Activated CD4-positive, alpha-beta T cell treated with anti-CD3 and anti-CD28 coated beads, Interleukin-2, amount 10 ng/mL, durations not matched to agents 7 days and 5 days (primary cell): ENCODE results near the gene MOB3B. TPM values are rescaled to one million over a fixed set of nuclear protein-coding genes. Genes with fewer than 3 reads are reported as not detected.
"Not testable (repeated sequence)": the region's sequence is repeated elsewhere in the genome, so short reads cannot be mapped to it uniquely, and the experiment has no call there.

Experiments used
- CTCF ChIA-PET: fragments of 350-600 bp; sonication (Branson Sonifier 250); formaldehyde crosslinking; loops from one replicate; lab custom pipeline; 2021; ENCODE audit warnings: antibody characterized with exemption; lab: Charles Lee
- POLR2A ChIA-PET: fragments of 350-600 bp; sonication (Branson Sonifier 250); formaldehyde crosslinking; loops from one replicate; lab custom pipeline; 2021; ENCODE audit warnings: antibody characterized with exemption; lab: Charles Lee
- DNase-seq: peaks from one replicate; pipeline ENCODE4 v3.0.0-alpha.2; 2020
- H3K27ac Mint-ChIP-seq: one replicate; pipeline ENCODE4 v1.8.0; 2021; ENCODE audit warnings: mild to moderate bottlenecking, moderate library complexity, mixed read lengths
- H3K27me3 Mint-ChIP-seq: one replicate; pipeline ENCODE4 v1.8.0; 2021; ENCODE audit warnings: mixed read lengths
- H3K36me3 Mint-ChIP-seq: one replicate; pipeline ENCODE4 v1.8.0; 2021; ENCODE audit warnings: low read depth, mixed read lengths
- H3K4me1 Mint-ChIP-seq: one replicate; pipeline ENCODE4 v1.8.0; 2021; ENCODE audit warnings: mixed read lengths
- H3K4me3 Mint-ChIP-seq: one replicate; pipeline ENCODE4 v1.8.0; 2021; ENCODE audit warnings: mild to moderate bottlenecking, moderate library complexity, mixed read lengths
- H3K9me3 Mint-ChIP-seq: one replicate; pipeline ENCODE4 v1.8.0; 2021; ENCODE audit warnings: mixed read lengths
- total RNA-seq, 2 experiments: library from RNA; stranded (reverse); gene quantifications; one replicate each; pipeline ENCODE4 v1.2.3, GENCODE V29; 2021

The MOB3B gene
- total RNA-seq, 2 experiments from 2014 or later, result 0.62 to 0.71 TPM

GRCh38 chr9:27429436-27429835, 100.2 kb downstream of the MOB3B start:
- Mint-ChIP-seq H3K9me3 (peaks cover 2% of the 10 kb centered on the region), H3K4me1 (peaks cover 9% of the 10 kb centered on the region), H3K36me3 (no peaks in the 10 kb centered on the region), H3K27me3 (peaks cover under 1% of the 10 kb centered on the region), H3K27ac (no peak overlapping the region), H3K4me3 (no peak overlapping the region)
- ChIA-PET POLR2A (no interaction called here), CTCF (no interaction called here)
- DNase-seq, result no peak

DNA sequence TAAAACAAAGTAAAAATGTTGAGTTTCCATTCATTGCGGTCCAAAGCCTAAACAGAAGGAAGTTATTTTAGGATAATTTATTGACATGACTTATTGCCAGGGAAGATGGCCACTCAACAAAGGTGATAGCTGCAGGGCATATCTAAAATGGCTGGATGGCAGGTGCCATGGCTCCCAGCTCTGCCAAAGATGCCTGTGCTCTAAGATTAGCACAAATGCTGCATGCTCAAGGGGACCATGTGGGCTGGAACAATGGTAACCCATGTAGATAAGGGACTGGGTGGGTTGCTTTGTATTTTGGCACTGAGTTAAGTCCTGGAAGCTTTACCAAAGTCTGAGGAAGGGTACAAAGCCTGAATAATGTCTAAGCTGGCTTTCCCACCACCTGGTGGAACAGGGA, 101.1 kb downstream of the MOB3B start:
- ChIA-PET POLR2A (no interaction called here), CTCF (no interaction called here)
- peaks cover 2% of the 10 kb centered on the region for H3K9me3 Mint-ChIP-seq
- no peak overlapping the region for H3K27ac Mint-ChIP-seq
- DNase-seq, result no peak
- no peak overlapping the region for H3K4me3 Mint-ChIP-seq
- no peaks in the 10 kb centered on the region for H3K27me3 Mint-ChIP-seq
- H3K4me1 Mint-ChIP-seq, result peaks cover 9% of the 10 kb centered on the region
- no peaks in the 10 kb centered on the region for H3K36me3 Mint-ChIP-seq

GRCh38 chr9:27427272-27427643, 102.4 kb downstream of the MOB3B start:
- Mint-ChIP-seq H3K4me3 (no peak overlapping the region), H3K27ac (no peak overlapping the region), H3K4me1 (peaks cover 5% of the 10 kb centered on the region), H3K9me3 (peaks cover 2% of the 10 kb centered on the region), H3K36me3 (no peaks in the 10 kb centered on the region), H3K27me3 (no peaks in the 10 kb centered on the region)
- CTCF ChIA-PET, result no interaction called here
- no peak for DNase-seq
- POLR2A ChIA-PET, result no interaction called here

DNA sequence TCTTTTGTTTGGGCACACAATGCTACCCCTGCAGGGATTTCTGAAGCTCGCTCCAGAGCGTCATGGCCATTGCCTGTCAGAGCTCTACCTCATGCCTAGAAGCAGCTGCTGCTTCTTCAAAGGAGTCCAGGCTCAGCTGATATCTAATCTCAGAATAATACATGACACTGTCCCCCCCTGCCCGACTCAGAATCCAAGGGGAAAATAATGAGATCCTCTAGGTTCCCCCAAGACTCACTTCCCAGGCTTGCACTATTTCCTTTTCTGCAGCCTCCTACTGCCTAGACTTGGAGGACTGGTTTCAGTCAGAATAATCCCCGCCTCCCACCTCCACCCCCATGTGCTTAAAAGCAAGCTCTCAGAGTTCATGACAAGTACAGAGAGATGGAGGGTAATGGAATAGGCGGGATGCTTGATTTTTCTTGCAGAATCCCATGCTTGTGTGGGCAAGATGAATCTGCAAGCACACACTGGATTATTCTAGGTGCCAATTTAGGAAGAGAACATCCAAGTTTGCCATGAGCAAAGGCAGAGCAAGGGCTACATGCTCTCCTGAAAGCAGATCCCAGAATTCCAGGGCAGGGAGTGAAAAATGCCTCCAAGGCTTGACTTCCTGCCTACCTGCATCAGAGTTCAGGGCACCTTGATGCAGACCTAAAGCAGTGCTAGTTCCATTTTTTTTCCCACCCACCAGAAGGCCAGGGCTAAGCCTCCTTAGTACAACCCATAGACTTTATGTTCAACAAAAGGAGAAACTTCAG, 102.9 kb downstream of the MOB3B start:
- Mint-ChIP-seq H3K27ac (no peak overlapping the region), H3K9me3 (peaks cover 2% of the 10 kb centered on the region), H3K4me3 (no peak overlapping the region), H3K27me3 (no peaks in the 10 kb centered on the region), H3K4me1 (peaks cover 3% of the 10 kb centered on the region), H3K36me3 (no peaks in the 10 kb centered on the region)
- POLR2A ChIA-PET, result no interaction called here
- no peak for DNase-seq
- CTCF ChIA-PET, result no interaction called here

DNA sequence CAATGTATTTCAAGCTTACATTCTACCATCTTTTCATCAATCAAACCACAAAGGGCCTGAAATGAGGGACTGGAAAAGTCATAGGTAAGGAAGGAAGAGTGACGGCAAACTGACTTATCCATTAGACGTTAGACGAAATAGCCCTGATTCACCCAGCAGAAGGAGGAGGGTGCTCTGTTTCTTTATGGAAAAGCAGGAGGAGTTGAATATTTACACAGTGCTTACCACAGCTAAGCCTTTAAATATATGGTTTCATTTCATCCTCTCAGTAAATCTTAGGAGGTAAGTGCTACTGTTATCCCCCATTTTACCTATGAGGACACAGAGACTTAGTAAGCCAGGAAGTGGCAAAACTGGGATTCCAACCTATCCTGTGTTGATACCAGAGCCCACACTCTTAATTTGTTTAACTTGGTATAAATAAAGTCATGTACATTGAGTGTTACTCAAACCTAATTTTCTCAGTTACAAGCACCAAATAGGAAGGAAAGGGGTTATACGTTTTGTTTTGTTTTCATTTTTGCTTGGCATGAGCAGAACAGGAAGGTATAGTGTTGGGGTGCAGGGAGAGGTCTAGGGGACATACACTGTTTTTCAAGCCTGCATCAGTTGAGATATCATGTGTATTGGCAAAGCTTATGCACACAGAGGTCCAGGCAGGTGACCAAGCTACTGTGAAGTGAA, 103.6 kb downstream of the MOB3B start:
- H3K27ac Mint-ChIP-seq, result no peak overlapping the region
- peaks cover 3% of the 10 kb centered on the region for H3K4me1 Mint-ChIP-seq
- CTCF ChIA-PET, result no interaction called here

DNA sequence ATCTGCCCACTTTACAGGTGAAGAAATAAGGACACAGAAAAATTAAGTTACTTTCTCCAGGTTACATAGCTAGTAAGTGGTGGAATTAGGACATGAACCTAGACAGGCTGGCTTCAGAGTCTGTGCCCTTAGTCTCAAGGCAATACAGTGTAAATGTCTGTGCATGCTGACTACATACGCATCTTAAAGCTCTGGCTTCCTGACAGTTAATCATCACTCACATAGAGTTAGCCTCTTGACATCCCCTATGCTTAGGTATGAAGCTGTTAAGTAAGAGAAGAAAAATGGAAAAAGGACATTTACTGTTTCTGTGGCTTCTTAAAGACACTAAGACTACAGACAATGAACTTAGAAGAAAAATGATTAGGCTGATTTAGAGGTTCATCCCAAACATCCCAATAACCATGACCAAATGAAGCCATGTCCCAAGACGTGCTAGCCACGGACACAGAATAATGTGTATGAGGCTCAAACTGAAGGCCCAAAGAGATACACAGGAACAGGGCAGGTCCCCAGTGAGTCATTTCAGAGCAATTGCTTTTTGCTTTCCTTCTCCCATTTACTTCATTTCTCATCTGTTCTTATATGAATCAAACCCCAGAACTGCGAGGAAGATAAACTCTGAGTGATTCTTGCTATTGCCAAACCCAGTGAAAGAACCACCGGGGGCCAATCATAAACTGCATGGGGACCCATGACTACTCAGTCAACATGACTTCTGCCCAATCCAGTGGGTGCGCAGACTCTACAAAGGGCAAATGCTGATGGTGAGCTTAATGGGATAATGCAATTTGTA, 105.5 kb downstream of the MOB3B start:
- peaks cover 3% of the 10 kb centered on the region for H3K4me1 Mint-ChIP-seq
- no peaks in the 10 kb centered on the region for H3K36me3 Mint-ChIP-seq
- peaks cover 5% of the 10 kb centered on the region for H3K27me3 Mint-ChIP-seq
- ChIA-PET POLR2A (no interaction called here), CTCF (interaction anchor here (0.7 kb wide), 1 partner anchor 46 kb away, joined by 5 read pairs; no protein-coding TSS in a partner anchor)
- peaks cover 2% of the 10 kb centered on the region for H3K9me3 Mint-ChIP-seq
- H3K4me3 Mint-ChIP-seq, result no peak overlapping the region
- H3K27ac Mint-ChIP-seq, result no peak overlapping the region
- DNase-seq, result no peak

More for the DNA sequence above, 103.6 kb downstream of the MOB3B start:
- Mint-ChIP-seq H3K9me3 (peaks cover 2% of the 10 kb centered on the region), H3K27me3 (no peaks in the 10 kb centered on the region), H3K36me3 (no peaks in the 10 kb centered on the region), H3K4me3 (no peak overlapping the region)
- no peak for DNase-seq
- POLR2A ChIA-PET, result no interaction called here

DNA sequence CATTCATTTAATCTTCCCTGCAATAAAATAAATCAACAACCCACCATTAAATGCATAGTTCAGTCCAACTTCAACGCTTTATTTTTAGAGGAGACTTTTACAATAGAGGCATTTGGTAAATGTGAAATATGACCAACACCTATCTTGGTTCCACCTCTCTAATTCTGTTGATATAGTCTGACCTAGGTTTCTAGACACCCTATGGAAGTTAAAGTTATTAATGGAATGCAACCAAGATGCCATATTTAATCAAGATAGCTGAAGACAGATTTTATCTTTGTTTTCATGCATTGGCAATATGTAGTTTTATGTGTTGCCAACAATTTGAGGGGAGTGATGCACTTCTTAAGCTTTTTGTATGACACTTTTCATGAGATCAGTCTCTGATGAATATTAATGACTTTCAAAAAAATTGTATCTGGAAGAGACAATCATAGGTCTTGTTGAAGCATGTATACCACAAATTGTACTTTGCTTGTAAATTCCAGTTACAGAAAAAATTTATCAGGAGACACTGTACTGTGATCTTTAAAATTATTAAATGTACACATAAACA, 107.3 kb downstream of the MOB3B start:
- Mint-ChIP-seq H3K9me3 (no peaks in the 10 kb centered on the region), H3K27me3 (peaks cover 8% of the 10 kb centered on the region), H3K27ac (no peak overlapping the region), H3K36me3 (no peaks in the 10 kb centered on the region), H3K4me1 (peaks cover 3% of the 10 kb centered on the region), H3K4me3 (no peak overlapping the region)
- CTCF ChIA-PET, result no interaction called here
- no peak for DNase-seq
- POLR2A ChIA-PET, result no interaction called here

DNA sequence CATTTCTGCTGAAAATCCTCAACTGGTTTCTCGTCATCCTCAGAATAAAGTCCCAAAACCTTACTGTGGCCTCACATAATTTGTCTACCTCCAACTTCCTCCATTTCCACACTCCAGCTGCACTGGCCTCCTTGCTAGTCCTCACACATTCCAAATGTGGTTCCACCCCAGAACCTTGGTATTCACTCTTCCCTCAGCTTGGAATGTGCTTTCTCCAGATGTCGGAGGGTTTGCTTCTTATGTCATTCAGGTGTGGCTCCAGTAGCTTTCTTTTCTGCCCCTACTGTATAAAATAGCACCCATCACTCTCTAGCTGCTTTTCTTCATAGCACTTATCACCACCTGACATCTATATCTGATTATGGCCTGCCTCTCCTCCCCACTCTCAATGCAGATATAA, 108.0 kb downstream of the MOB3B start:
- Mint-ChIP-seq H3K4me1 (peaks cover 3% of the 10 kb centered on the region), H3K9me3 (no peaks in the 10 kb centered on the region), H3K27me3 (peaks cover 8% of the 10 kb centered on the region), H3K36me3 (no peaks in the 10 kb centered on the region), H3K4me3 (no peak overlapping the region), H3K27ac (no peak overlapping the region)
- no peak for DNase-seq
- POLR2A ChIA-PET, result no interaction called here
- CTCF ChIA-PET, result no interaction called here

GRCh38 chr9:27419558-27419957, 110.1 kb downstream of the MOB3B start:
- DNase-seq, POLR2A ChIA-PET, CTCF ChIA-PET, H3K4me1 Mint-ChIP-seq, H3K4me3 Mint-ChIP-seq, H3K36me3 Mint-ChIP-seq, H3K27me3 Mint-ChIP-seq, H3K27ac Mint-ChIP-seq, H3K9me3 Mint-ChIP-seq: not testable (repeated sequence)

- ChIA-PET POLR2A (no interaction called here), CTCF (no interaction called here)
- Mint-ChIP-seq H3K4me1 (no peaks in the 10 kb centered on the region), H3K4me3 (no peak overlapping the region), H3K36me3 (no peaks in the 10 kb centered on the region), H3K27me3 (peaks cover 3% of the 10 kb centered on the region), H3K27ac (no peak overlapping the region), H3K9me3 (no peaks in the 10 kb centered on the region)
- no peak for DNase-seq
Measured at GRCh38 chr9:27414220-27414761, 115.3 kb downstream of the MOB3B start.

- H3K4me3 Mint-ChIP-seq, result no peak overlapping the region
- H3K27me3 Mint-ChIP-seq, result peaks cover 3% of the 10 kb centered on the region
- no peaks in the 10 kb centered on the region for H3K4me1 Mint-ChIP-seq
- no peaks in the 10 kb centered on the region for H3K9me3 Mint-ChIP-seq
- ChIA-PET CTCF (no interaction called here), POLR2A (no interaction called here)
- no peaks in the 10 kb centered on the region for H3K36me3 Mint-ChIP-seq
- no peak for DNase-seq
- no peak overlapping the region for H3K27ac Mint-ChIP-seq
Measured at GRCh38 chr9:27413511-27414219, 115.9 kb downstream of the MOB3B start.

- Mint-ChIP-seq H3K36me3 (no peaks in the 10 kb centered on the region), H3K4me1 (no peaks in the 10 kb centered on the region), H3K9me3 (no peaks in the 10 kb centered on the region), H3K4me3 (no peak overlapping the region), H3K27ac (no peak overlapping the region), H3K27me3 (no peaks in the 10 kb centered on the region)
- POLR2A ChIA-PET, result no interaction called here
- CTCF ChIA-PET, result no interaction called here
- no peak for DNase-seq
Measured at GRCh38 chr9:27412963-27413362, 116.7 kb downstream of the MOB3B start.
